ENCODE results near the gene PTPRN2.

The PTPRN2 gene

DNA sequence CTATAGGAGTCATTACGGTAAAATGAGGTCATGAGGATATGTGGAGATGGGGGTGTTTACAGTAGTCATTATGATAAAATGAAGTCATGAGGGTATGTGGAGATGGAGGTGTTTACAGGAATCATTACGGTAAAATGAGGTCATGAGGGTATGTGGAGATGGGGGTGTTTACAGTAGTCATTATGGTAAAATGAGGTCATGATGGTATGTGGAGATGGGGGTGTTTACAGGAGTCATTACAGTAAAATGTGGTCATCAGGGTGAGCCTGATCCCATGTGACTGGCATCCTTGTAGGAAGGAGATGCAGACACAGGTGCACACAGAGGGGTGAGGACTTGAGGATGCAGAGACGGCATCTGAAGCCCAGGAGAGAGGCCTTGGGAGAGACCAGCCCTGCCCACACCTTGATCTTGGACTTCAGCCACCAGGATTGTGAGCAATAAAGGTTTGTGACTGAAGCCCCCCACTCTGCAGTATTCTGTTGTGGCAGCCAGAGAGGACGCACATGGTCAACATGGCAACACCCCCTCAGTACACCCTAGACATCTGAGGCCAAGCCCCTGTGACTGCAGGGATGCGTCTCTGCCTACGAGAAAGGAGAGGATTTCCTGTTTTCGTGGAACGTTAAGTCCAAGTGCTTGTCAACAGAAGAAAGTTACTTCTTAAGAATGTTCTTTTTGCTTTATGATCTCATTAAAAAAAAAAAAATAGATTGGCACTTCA lies 706.4 kb downstream of the PTPRN2 start:
- DNase-seq (ENCODE audit: low spot score), result no peak

DNA sequence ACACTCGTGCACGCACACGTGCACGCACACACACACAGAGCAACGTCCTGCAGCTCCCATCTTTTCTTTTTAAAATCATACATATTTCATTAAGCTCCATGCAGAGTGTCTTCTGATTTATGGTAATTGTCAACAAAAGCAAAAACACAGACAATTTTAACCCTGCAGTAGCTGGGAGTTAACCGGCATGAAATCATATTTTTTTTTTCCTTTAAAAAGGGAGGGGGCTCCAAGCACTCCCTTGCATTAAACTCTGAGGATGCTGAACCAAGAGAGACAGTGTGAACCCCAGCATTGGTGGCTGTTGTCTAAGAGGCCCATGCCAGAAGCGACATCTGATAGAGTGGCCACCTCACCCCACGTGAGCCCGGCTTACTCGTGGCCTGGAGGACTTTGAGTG lies 708.2 kb downstream of the PTPRN2 start:
- DNase-seq (ENCODE audit: low spot score), result no peak

DNA sequence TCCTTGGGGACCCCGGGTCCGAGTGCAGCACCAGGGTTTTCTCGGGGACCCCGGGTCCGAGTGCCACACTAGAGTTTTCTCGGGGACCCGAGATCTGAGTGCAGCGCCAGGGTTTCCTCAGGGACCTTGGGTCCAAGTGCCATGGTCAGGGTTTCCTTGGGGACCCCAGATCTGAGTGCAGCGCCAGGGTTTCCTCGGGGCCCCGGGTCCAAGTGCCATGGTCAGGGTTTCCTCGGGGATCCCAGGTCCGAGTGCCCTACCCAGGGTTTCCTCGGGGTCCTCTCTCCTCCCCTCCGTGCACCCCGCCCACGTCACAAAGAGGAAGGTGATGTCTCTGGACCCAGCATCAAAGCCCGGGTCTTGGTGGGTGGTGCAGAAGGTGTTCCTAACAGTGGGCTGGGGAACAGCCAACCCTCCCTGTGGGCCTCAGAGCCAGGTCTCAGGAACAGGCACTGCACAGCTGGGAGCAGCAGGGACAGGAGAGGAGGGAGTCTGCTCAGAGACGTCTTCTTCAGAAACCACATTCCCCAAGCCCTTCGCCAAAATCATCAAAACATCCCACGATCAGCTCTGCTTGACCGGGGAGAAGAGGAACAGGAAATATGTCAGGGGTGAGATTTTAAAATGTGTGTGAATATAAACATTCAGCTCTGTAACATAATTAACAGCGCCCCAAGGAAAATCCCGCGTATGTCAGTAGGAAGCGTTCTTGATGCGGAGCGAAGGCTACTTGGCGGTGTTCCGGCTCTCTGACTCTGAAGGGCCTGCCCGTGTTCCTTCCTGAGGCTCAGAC lies 710.1 kb downstream of the PTPRN2 start:
- no peak for DNase-seq (ENCODE audit: low spot score)

DNA sequence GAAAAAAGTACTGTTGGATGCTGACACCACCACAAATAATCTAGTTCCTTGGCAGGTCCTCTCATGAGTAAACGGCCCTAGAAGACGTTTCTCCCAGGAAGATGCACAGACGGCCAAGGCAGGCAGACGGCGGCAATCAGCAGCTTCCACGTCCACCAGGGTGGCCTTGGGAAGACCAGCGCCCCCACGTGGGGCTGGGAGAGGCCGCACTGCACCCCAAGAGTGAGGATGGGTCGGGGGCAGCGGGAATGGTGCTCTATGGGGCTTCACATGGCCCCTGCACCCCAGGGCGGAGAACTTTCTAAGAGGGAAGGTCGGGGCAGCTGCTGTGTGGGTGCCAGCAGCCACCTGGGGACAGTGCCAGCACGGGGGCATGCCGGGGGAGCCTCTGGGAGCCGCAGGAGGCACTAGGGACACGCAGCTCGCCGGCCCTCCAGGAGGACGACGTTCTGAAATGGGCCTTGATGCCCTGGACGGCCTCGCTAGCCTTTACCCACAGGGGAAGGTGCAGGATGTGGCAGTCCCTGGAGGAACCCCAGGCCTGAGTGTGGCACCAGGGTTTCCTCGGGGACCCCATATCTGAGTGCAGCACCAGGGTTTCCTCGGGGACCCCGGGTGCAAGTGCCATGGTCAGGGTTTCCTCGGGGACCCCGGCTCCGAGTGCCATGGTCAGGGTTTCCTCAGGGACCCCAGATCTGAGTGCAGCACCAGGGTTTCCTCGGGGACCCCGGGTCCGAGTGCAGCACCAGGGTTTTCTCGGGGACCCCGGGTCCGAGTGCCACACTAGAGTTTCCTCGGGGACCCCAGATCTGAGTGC lies 710.9 kb downstream of the PTPRN2 start:
- DNase-seq (ENCODE audit: low spot score), result no peak

DNA sequence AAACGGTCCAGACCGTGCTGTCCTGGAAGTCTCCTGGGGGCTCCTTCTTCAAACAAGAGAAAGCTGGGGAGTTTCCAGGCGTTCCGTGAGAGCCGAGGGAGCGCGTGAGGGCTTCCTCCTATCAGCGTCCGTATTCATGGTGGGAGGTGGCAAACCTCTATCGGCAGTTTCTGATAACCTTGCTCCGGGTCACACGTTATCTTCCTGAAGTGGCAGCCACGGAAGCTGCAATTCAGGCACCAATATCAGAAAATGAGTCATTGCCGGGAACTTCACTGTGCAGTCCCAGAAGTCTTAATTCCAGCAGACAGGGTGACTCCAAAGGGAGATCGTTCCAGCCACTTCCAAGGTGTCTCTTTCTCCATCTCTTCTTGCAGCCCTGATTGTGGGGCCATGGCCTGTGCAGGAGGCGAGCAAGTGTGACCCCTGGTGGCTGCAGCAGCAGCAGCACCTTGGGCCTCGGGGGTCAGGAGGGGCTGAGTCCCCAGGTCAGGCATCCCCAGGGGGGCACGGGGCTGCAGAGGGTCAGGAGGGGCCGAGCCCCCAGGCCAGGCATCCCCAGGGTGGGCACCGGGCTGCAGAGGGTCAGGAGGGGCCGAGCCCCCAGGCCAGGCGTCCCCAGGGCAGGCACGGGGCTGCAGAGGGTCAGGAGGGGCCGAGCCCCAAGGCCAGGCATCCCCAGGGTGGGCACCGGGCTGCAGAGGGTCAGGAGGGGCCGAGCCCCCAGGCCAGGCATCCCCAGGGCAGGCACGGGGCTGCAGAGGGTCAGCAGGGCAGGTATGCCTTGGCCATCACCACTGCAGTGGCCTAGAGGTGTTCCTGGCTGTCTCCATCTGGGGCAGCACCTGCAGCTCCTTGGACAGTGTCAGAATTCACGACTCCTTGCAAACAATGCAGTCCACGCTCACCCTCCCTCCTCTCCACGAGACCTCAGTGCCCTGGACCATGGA lies 712.1 kb downstream of the PTPRN2 start:
- DNase-seq (ENCODE audit: low spot score), result no peak

DNA sequence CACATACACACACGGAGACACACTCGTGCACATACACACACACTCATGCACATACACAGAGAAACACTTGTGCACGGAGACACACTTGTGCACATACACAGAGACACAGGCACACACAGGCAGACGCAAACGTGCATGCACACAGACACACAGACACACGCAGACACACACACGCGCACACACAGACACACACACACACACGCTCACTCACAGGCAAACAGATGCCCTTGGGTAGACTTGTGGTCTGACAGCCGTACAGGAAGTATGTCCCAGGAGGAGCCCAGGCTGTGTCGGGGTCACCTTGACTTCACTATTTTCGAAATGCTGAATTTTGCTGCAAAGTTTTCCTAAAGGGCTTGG lies 712.8 kb downstream of the PTPRN2 start:
- DNase-seq (ENCODE audit: low spot score), result no peak

DNA sequence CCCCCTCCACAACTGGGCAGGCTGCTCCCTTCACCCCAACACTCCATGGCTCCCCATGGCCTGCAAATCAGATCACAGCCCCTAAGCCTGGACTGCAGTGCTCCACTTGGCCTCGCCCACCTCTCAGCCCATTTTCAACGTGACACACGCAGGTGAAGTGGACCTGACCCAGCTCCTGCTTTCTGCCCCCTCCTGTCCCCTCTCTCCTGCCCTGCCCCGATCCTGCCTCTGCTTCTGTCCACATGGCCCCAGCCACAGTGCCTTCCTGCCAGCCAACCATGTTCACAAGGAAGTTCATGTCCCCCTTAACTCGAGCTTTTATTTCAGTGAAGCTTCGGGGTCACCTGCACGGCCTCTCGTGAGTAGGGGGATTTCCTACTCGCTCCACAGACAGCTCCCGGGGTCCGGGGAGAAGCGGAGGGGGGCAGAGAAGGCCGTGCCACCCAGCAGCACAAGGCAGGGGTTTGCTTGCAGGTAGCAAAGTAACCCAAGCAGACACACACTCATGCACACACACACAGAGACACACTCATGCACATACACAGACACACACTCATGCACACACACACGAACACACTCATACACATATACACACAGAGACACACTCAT lies 713.3 kb downstream of the PTPRN2 start:
- DNase-seq (ENCODE audit: low spot score), result no peak

DNA sequence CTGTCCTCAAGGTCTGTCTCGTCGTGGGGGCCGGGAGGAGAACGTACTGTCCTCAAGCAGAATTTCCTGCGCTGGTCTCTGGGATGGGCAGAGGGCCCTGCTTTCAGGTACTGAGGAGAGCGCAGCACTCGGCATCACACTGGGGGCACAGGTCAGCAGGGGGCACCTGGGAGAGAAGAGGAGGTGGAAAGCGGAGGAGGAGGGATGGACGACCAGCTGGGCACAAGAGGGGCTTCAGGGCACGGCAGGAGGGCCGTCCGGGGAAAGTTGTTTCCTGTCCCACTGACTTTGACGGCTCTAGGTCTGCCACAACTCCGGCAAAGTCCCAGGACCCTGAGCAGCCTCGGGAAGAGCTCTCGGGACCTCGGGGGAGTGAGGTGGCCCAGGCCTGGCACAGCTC lies 714.0 kb downstream of the PTPRN2 start:
- no peak for DNase-seq (ENCODE audit: low spot score)

DNA sequence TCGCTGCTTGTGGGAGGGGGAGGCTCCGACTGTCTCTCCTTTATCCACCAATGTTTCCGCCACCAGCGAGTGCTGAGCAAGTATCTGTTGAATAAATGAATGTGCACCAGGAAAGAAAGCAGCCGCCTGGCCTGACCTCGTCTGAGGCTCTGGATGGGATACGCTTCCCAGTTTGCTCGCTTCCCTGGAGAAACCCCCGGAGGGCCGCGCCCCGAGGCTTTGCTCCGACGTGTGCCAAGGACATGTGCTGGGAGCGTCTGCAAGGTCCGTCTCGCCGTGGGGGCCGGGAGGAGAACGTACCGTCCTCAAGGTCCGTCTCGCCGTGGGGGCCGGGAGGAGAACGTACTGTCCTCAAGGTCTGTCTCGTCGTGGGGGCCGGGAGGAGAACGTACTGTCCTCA lies 714.4 kb downstream of the PTPRN2 start:
- DNase-seq (ENCODE audit: low spot score), result no peak

DNA sequence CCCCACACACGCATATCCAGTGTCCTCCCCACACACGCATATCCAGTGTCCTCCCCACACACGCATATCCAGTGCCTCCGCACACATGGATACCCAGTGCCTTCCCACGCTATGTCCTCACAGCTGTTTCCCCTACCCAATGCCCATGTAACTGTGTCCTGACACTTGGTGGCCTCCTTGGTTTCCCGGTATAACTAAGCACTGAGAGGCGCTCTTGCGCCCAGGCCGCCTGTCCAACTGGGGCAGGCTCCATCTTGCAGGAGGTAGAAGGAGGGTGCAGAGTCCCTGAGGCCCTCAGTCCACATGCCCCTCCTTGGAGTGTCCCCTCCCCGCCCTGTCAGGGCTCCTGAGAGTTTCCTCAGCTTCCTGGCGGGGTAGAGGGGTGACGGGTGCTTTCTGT lies 715.2 kb downstream of the PTPRN2 start:
- DNase-seq (ENCODE audit: low spot score), result no peak

DNA sequence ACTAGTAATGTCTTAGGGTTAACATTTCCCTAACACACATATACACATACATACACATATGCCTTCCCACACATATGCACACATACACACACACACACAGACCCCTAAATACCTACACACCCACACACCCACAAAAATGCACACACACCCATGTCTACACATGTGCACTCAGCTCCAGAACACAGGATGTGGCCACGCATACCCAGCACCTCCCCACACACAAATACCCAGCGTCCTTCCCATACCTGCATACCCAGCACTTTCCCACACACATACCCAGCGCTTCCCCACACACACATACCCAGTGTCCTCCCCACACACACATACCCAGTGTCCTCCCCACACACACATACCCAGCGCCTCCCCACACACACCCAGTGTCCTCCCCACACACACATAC lies 715.9 kb downstream of the PTPRN2 start:
- no peak for DNase-seq (ENCODE audit: low spot score)

DNA sequence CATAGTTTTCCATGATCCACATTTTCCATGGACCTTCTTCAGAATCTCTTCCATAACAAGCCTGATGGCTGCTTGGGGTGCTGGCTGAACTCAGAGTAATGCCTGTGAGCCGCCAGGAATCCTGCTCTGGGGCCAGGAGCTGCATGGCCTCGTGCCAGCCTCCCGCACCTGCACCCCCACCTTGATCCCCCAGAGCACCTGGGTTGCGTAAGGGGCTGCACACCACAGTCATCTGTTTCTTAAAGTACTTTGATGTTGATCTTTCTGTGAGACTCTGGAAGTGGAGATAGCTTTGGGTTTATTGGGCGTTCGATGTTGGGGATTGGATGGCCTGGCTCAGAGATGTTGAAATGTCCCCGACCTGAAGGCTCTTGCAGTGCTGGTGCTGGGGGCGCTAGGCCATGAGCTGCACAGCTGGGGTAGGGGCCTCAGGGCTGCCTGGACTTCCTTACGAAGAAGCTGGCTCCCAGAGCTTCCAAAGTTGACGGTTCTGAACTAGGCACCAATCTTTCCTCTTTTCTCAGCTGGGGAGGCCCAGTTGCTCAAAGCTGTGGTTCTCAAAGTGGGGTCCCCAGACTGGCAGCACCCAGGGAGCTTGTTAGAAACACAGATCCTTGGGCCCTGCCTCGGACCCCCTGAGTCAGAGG lies 716.9 kb downstream of the PTPRN2 start:
- DNase-seq (ENCODE audit: low spot score), result no peak

DNA sequence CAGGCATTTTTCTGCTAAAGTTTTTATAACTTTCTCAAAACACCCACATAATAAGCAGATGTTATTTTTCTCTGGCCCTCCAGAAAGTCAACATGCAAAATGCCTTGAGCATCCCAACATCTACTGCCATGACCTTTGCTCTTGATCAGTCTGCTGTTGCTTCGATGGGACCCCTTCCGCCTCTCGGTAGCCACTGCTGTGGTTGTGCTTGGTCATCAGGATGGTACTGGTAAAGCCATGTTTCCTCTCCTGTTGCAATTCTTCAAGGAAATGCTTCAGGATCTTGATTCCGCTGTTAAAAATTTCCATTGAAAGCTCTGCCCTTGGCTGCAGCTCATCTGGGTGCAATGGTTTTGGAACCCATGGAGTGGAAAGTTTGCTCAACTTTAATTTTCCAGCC lies 717.8 kb downstream of the PTPRN2 start:
- DNase-seq (ENCODE audit: low spot score), result no peak

DNA sequence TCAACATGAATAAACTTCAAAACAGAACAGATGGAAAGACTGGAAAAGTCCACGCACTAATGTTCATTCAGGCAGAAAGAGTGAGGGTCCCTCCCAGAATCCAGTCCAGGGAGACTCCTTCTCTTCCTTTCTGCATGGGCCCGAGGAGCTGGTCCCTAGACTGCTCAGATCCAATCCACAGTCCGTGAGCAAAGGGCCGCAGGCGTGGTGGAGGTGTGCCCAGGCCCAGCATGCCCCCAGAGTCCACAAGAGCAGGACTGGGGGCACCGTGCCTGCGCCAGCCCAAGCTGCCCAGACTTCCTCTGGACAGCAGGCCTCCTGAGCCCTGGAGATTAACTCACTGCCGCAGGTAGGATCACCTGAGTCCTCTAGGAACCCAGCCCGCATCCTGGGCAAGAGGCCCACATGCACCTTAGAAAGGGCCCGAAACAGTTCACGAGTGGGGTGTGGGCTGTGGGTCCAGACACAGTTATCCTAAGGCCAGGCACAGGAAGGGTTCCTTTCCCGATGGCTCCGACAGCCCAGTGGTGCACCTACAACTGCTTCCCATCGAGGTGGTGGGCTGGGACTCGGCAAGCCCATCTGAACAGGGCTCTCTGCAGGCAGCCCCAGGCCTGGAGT lies 719.8 kb downstream of the PTPRN2 start:
- no peak for DNase-seq (ENCODE audit: low spot score)

DNA sequence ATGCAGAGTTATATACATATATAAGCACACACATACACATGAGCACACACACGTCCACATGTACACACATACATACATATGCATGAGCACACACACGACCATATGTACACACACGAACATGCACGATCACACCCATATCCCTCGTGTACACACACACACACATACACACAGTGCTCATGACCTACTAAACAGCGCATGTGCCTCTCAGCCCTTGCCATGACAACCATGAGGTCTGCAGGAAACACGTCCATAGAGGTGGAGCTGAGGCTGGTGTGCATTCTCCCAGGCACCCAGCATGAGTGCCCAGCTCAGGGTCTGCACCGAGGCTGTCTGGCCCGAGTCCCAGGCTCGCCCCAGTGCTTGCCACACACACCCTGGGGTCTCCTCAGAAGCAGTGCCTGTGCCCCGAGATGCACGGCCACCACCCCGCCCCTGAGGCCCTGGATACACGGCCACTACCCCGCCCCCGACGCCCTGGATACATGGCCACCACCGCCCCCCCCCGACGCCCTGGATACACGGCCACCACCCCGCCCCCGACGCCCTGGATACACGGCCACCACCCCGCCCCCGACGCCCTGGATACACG lies 721.2 kb downstream of the PTPRN2 start:
- no peak for DNase-seq (ENCODE audit: low spot score)

DNA sequence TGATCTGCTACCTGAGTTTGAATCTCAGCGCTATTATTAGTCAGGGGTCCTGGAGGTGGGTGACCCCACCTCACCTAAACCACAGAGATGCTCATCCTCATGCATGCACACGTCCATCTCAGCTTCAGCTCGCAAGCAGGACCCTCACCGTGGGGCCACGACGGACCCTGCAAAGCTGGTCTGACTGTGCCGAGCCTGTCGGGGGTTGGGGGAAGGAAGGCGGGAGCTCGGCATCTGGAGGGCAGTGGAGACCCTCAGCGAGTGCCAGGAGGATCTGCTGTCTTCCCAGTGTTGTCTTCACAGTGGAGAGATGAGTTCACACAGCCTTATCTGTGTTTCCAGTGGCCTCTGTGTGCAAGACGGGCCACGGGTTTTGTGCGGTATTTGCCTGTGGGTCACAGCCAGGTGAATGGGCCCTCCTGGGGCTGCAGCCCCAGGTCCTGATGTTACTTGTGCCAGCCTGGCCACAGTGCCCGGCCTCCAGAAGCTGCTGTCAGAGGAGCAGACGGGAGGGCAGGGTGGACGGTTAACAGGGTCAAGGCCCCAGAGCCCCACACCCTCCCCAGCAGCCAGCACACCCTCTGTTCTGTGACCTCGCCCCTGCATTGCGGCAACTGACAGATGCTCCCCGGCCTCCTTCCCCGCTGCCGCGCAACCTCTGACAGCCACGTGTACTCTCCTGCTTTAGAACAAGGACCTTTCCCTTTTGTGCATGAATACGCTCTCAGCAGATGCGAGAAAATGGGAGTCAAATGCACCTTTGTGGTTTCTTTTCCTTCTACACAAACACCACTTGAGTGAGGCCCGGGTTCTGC lies 722.1 kb downstream of the PTPRN2 start:
- DNase-seq (ENCODE audit: low spot score), result no peak

DNA sequence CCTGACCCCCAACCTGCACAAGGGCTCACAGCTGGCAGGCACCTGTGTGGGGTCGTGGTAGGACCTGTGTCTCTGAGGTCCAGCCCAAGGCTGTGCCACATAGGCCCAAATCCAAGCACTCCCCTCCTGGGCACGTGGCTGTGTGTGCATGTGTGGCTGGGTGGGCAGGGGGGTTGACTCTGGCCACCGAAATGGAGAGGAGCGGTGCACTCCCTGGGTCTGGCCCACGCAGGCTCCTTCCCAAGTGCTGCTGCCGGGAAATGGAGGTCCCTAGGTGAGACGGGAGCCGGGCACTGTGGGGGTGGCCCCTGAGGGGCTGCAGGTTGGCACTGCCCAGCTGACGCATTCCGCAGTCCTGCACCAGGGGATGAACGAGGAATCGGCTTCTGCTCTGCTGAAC lies 722.7 kb downstream of the PTPRN2 start:
- no peak for DNase-seq (ENCODE audit: low spot score)

DNA sequence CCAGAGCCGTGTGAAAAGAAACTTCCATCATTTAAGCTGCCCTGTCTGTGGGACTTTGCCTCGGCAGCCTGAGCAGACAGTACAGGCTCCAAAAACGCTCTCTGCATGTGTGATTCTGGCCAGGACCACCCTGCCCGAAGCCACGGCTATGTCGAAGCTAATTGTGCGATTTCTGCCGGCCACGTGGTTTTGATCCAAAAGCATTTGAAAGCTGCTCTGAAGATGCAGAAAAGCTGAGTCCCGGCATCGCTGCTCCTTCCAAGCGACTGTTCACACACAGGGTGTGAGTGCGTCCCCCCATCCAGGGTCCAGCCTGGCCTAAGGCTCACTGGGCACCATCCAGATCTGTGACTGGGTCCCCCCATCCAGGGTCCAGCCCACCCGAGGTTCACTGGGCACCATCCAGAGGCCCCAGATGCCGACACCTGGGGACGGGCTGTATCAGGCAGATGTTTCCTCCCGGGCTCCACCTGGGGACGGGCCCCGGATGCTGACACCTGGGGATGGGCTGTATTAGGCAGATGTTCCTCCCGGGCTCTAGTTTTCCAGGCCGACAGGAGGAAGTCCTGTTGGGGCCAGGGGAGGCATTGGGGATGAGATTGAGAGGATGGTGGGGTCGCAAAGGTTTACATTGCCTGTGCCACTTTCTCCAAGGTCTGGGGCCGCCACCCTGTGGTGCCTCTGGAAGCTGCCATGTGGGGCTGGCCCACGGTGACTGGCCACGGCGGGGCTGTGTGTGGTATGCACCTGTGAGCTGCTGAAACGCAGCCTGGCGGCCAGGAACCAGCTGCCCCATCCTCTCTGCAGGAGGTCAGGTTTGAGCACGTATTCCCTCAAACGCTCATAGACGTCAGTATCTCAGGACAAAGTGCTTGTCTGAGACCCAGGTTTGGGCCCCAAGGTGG lies 723.5 kb downstream of the PTPRN2 start:
- no peak for DNase-seq (ENCODE audit: low spot score)

All from putamen (tissue), 1 donor.